Ishikawa (cell line): Measurements from ENCODE around the gene REEP5.

Source experiments
- CEBPB ChIP-seq: IDR thresholded peaks from 2 replicates; pipeline ENCODE4 v1.6.1; 2012
- CREB1 ChIP-seq: IDR thresholded peaks from 2 replicates; pipeline ENCODE4 v1.6.1; 2012; ENCODE audit warnings: low read depth
- EGR1 ChIP-seq: IDR thresholded peaks from 2 replicates; pipeline ENCODE4 v1.6.1; 2012
- EP300 ChIP-seq: IDR thresholded peaks from 2 replicates; pipeline ENCODE4 v1.6.1; 2012; ENCODE audit warnings: borderline replicate concordance
- FOXM1 ChIP-seq: IDR thresholded peaks from 2 replicates; pipeline ENCODE4 v1.6.1; 2012; ENCODE audit warnings: low read depth, borderline replicate concordance
- NFIC ChIP-seq: IDR thresholded peaks from 2 replicates; pipeline ENCODE4 v1.6.1; 2012
- RAD21 ChIP-seq: IDR thresholded peaks from 2 replicates; pipeline ENCODE4 v1.6.1; 2012; ENCODE audit warnings: low read depth
- REST ChIP-seq: IDR thresholded peaks from 2 replicates; pipeline ENCODE4 v1.6.1; 2012; ENCODE audit warnings: low read depth, mild to moderate bottlenecking
- TAF1 ChIP-seq: IDR thresholded peaks from 2 replicates; pipeline ENCODE4 v1.6.1; 2012; ENCODE audit warnings: low read depth, mild to moderate bottlenecking
- TCF12 ChIP-seq: IDR thresholded peaks from 2 replicates; pipeline ENCODE4 v1.6.1; 2012; ENCODE audit warnings: low read depth
- TEAD4 ChIP-seq: IDR thresholded peaks from 2 replicates; pipeline ENCODE4 v1.6.1; 2012
- YY1 ChIP-seq: IDR thresholded peaks from 2 replicates; pipeline ENCODE4 v1.6.1; 2012; ENCODE audit warnings: low read depth
- ZBTB7A ChIP-seq: IDR thresholded peaks from 2 replicates; pipeline ENCODE4 v1.6.1; 2012; ENCODE audit warnings: low read depth
- TF ChIP-seq, protein P1 (sequence below): IDR thresholded peaks from 2 replicates; pipeline ENCODE4 v1.6.1; 2012
- TF ChIP-seq, protein P2 (sequence below): IDR thresholded peaks from 2 replicates; pipeline ENCODE4 v1.6.1; 2012

The REEP5 gene

DNA sequence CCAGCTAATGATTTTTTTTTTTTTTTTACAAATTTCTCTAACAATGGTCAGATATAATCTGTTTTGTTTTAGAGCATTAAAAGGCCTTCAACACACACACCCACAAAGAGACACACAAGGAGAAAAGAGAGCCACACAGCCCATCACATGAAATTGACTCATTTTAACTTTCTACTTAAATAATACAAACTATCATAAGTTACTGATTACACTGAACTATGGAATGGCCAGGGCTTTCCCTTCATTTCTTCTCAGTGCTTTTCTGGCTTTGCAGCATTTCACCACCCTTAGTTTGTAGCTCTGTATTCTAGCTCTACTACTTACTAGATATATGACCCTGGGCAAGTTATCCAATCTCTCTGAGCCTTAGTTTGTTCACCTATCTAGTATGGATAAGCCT, 13.2 kb downstream of the REEP5 start:
- no peak for TF ChIP-seq TAF1
- TF ChIP-seq, protein P1, sequence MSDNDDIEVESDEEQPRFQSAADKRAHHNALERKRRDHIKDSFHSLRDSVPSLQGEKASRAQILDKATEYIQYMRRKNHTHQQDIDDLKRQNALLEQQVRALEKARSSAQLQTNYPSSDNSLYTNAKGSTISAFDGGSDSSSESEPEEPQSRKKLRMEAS: no peak
- no peak for TF ChIP-seq RAD21
- TF ChIP-seq NFIC: no peak
- TF ChIP-seq EGR1: no peak
- TF ChIP-seq CEBPB: no peak
- TF ChIP-seq TEAD4: no peak
- TF ChIP-seq, protein P2, sequence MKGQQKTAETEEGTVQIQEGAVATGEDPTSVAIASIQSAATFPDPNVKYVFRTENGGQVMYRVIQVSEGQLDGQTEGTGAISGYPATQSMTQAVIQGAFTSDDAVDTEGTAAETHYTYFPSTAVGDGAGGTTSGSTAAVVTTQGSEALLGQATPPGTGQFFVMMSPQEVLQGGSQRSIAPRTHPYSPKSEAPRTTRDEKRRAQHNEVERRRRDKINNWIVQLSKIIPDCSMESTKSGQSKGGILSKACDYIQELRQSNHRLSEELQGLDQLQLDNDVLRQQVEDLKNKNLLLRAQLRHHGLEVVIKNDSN: no peak
- no peak for TF ChIP-seq YY1

DNA sequence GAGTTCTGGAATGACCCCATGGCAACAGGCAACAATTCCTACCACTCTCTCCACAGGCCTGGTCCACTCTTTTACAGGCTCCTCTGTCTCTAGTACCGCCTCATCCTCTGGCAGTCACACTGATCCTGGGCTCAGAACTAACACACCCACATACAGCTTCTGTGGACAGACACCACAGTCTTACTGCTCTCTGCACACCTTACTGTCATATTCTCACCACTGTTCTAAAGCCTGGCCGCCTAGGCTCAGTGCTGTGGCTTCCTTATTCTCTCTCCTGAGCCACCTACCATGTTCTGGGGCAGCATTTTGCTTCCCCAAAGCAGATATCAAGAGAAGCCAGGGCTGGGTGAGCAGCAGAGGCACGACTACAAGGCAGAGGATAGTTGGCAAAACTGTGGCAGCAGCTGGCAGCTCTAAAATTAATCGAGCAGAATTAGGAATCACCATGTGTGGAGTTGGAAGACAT, 14.8 kb downstream of the REEP5 start:
- no peak for TF ChIP-seq YY1
- TF ChIP-seq EGR1: no peak
- no peak for TF ChIP-seq CREB1
- TF ChIP-seq FOXM1: no peak
- TF ChIP-seq TAF1: no peak
- TF ChIP-seq EP300: no peak

GRCh38 chr5:112906637-112907036, 15.4 kb downstream of the REEP5 start:
- TF ChIP-seq TCF12: no peak
- no peak for TF ChIP-seq CREB1
- TF ChIP-seq ZBTB7A: no peak
- no peak for TF ChIP-seq EP300
- no peak for TF ChIP-seq RAD21
- no peak for TF ChIP-seq YY1

GRCh38 chr5:112902561-112902960, 19.5 kb downstream of the REEP5 start:
- TF ChIP-seq RAD21 (no peak), ZBTB7A (no peak), TEAD4 (no peak), YY1 (no peak), EGR1 (no peak), CREB1 (no peak), FOXM1 (no peak), REST (no peak), CEBPB (no peak), TAF1 (no peak), EP300 (no peak), NFIC (no peak), TCF12 (no peak)
- TF ChIP-seq, protein P2: no peak
- TF ChIP-seq, protein P1: no peak

- TF ChIP-seq TEAD4 (no peak), NFIC (no peak), ZBTB7A (no peak), EP300 (no peak), FOXM1 (no peak), CEBPB (no peak), EGR1 (no peak), YY1 (no peak), TAF1 (no peak), CREB1 (no peak), RAD21 (no peak), REST (no peak)
- TF ChIP-seq, protein P1: no peak
- TF ChIP-seq, protein P2: no peak
Measured at GRCh38 chr5:112895682-112896081, 26.3 kb downstream of the REEP5 start.

- TF ChIP-seq, protein P2: no peak
- TF ChIP-seq ZBTB7A (no peak), RAD21 (no peak), NFIC (no peak), CREB1 (no peak), FOXM1 (no peak), EGR1 (no peak), TEAD4 (no peak), TAF1 (no peak), REST (no peak), YY1 (no peak), TCF12 (no peak), EP300 (no peak), CEBPB (no peak)
- TF ChIP-seq, protein P1: no peak
Measured at GRCh38 chr5:112892776-112893175, 29.3 kb downstream of the REEP5 start.
